ENCODE data around the gene ATP8B1. TPM values are rescaled to one million over a fixed set of nuclear protein-coding genes. Genes with fewer than 3 reads are reported as not detected.
"Not testable (repeated sequence)": the region's sequence is repeated elsewhere in the genome, so short reads cannot be mapped to it uniquely, and the experiment has no call there.

ATP8B1 gene
- total RNA-seq, 2 donors from 2014 or later: 6.0 to 13.0 TPM

DNA sequence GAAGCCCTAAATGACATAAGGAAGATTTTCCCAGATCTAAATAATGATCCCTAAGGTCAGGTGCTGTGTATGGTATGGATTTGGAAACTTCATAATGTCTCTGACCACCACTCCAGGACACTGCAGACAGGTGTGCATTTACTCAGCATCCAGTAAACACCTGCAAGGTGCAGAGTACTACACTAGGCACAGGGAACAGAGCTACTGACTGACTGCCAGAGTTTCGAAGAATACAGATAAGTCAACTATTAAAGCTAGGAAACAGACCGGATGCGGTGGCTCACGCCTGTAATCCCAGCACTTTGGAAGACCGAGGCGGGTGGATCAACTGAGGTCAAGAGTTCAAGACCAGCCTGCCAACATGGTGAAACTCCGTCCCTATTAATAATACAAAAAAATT lies 65.0 kb downstream of the ATP8B1 start:
- TF ChIP-seq, protein P1, sequence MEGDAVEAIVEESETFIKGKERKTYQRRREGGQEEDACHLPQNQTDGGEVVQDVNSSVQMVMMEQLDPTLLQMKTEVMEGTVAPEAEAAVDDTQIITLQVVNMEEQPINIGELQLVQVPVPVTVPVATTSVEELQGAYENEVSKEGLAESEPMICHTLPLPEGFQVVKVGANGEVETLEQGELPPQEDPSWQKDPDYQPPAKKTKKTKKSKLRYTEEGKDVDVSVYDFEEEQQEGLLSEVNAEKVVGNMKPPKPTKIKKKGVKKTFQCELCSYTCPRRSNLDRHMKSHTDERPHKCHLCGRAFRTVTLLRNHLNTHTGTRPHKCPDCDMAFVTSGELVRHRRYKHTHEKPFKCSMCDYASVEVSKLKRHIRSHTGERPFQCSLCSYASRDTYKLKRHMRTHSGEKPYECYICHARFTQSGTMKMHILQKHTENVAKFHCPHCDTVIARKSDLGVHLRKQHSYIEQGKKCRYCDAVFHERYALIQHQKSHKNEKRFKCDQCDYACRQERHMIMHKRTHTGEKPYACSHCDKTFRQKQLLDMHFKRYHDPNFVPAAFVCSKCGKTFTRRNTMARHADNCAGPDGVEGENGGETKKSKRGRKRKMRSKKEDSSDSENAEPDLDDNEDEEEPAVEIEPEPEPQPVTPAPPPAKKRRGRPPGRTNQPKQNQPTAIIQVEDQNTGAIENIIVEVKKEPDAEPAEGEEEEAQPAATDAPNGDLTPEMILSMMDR (IDR thresholded peaks at IDR 0.05): no peak
- Histone ChIP-seq H3K9me3 (peaks cover 0 to 6% of the 10 kb centered on the region in 2 donors), H3K4me3 (no peak overlapping the region), H3K27ac (peak overlapping the region in 1 of 2 donors; percentile 45), H3K36me3 (no peaks in the 10 kb centered on the region), H3K27me3 (no peaks in the 10 kb centered on the region), H3K4me1 (peaks cover 0 to 6% of the 10 kb centered on the region in 2 donors)
- DNase-seq (ENCODE audit: low spot score): no peak

DNA sequence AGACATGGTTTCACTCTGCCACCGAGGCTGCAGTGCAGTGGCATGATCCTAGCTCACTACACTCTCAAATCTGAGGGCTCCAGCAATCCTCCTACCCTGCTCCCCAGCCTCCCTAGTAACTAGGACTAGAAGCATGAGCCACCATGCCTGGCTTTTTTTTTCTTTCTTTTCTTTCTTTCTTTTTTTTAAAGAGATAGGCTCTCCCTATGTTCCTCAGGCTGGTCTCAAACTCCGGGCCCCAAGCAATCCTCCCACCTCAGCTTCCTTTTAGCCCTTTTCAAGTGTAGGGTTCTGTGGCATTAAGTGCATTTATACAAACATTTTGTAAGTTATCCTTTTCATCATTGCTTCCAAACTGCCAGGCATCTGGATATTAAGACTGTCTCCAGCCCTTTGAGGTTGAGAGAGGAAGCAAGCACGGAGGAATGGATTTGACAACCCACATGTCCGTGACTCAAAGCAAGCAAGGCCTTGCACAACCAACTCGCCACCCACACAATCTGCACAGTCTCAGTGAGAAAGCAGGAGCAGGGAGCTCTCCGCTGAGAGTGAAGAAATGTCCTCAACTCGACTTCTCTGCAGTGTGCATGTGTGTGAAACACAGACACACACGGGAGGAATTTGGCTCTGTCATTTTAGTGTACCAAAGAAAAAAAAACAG lies 65.6 kb downstream of the ATP8B1 start:
- DNase-seq (ENCODE audit: low spot score): peak; percentile 88
- Histone ChIP-seq H3K9me3 (peaks cover 0 to 6% of the 10 kb centered on the region in 2 donors), H3K4me3 (no peak overlapping the region), H3K27me3 (no peaks in the 10 kb centered on the region), H3K27ac (peak overlapping the region in 1 of 2 donors; percentile 45), H3K4me1 (peaks cover 0 to 6% of the 10 kb centered on the region in 2 donors), H3K36me3 (no peaks in the 10 kb centered on the region)
- TF ChIP-seq, protein P1 (IDR thresholded peaks at IDR 0.05): no peak

DNA sequence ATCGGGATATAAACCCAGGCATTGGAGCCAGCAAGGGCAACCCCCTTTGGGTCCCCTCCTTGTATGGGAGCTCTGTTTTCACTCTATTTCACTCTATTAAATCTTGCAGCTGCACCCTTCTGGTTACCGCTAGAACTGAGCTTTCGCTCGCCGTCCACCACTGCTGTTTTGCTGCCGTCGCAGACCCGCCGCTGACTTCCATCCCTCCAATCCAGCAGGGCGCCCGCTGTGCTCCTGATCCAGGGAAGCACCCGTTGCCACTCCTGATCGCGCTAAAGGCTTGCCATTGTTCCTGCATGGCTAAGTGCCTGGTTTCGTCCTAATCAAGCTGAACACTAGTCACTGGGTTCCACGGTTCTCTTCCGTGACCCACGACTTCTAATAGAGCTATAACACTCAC lies 68.1 kb downstream of the ATP8B1 start:
- not testable (repeated sequence) for H3K9me3 ChIP-seq; H3K27me3 ChIP-seq; H3K4me3 ChIP-seq; H3K4me1 ChIP-seq; H3K36me3 ChIP-seq; DNase-seq (ENCODE audit: low spot score); H3K27ac ChIP-seq

DNA sequence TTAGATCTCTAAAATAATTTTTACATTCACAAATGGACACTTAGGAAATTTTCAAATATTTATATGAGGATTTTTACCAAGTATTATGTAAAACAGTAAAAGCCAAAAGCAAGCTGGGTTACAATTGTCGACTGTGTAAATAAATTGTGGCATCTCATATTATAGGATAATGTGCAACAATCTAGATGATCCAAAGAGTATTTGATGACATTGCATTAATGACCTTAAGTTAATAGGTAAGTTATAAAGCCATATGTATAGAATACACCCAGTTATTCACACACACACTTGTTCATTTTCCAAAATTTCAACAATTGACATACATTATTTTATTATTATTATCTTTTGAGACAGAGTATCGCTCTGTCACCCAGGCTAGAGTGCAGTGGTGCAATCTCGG lies 69.3 kb downstream of the ATP8B1 start:
- Histone ChIP-seq H3K4me3 (no peak overlapping the region), H3K9me3 (no peaks in the 10 kb centered on the region), H3K27ac (no peak overlapping the region), H3K4me1 (peaks cover 0 to 6% of the 10 kb centered on the region in 2 donors), H3K36me3 (peaks cover 4% of the 10 kb centered on the region), H3K27me3 (no peaks in the 10 kb centered on the region)
- no peak for DNase-seq (ENCODE audit: low spot score)
- TF ChIP-seq, protein P1 (IDR thresholded peaks at IDR 0.05): no peak

DNA sequence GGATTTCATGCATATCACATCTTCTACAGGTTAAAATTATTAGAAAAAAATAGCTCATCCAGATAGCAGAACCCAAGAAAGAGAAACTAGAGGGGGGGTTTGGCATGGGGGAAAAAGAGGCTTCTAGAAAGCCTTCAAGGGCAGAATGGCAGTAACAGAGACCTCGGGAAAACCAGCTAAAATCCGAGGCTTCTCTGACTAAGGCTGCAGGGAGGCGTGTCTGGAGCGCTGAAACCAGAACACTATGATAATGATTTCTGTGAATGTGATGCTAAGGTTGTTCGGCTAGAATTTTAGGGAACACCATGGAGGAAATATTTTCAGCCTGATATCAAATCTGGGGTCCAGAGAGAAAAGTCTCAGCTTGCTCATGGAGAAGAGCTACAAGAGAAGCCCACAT lies 73.0 kb downstream of the ATP8B1 start:
- H3K9me3 ChIP-seq: peaks cover 0 to 7% of the 10 kb centered on the region in 2 donors
- no peak overlapping the region for H3K27ac ChIP-seq
- DNase-seq (ENCODE audit: low spot score): no peak
- H3K4me1 ChIP-seq: peaks cover 0 to 9% of the 10 kb centered on the region in 2 donors
- H3K27me3 ChIP-seq: no peaks in the 10 kb centered on the region
- H3K4me3 ChIP-seq: no peak overlapping the region
- peaks cover 4% of the 10 kb centered on the region for H3K36me3 ChIP-seq
- TF ChIP-seq, protein P1 (IDR thresholded peaks at IDR 0.05): no peak

DNA sequence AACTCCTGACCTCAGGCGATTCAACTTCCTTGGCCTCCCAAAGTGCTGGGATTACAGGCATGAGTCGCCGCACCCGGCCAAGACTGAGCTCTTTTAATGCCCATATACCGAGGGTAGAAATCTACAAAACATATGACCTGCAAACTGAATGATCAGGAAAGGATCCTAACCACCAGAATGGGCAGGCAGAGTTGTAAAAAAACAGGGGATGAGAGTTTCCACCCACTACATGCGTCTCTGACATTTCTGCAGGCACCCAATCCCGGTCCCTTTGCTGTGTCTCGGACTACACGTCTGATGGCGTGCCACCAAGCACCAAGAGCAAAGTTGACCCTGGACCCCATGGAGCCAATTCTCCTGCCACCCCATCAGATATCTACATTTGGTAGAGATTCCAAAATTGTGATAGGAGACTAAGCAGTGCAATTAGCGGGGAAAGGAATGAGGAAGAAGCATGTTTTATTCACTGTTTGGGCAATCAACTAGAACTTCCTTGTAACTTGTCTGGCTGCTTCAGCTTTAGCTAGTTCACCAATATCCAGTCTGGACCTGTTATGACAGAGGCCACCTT lies 74.1 kb downstream of the ATP8B1 start:
- DNase-seq (ENCODE audit: low spot score): no peak
- no peaks in the 10 kb centered on the region for H3K27me3 ChIP-seq
- peaks cover 0 to 8% of the 10 kb centered on the region in 2 donors for H3K9me3 ChIP-seq
- TF ChIP-seq, protein P1 (IDR thresholded peaks at IDR 0.05): no peak
- peaks cover 4% of the 10 kb centered on the region for H3K36me3 ChIP-seq
- H3K27ac ChIP-seq: no peak overlapping the region
- H3K4me1 ChIP-seq: peaks cover 0 to 9% of the 10 kb centered on the region in 2 donors
- no peak overlapping the region for H3K4me3 ChIP-seq
